GM21528 (cell line): ENCODE results near the gene PRG2.
"Not testable (repeated sequence)": the region's sequence is repeated elsewhere in the genome, so short reads cannot be mapped to it uniquely, and the experiment has no call there.

ENCODE experiments used
- ATAC-seq: cut with Tn5 transposase; IDR thresholded peaks from one replicate; pipeline ENCODE4 v1.9.1; 2021; ENCODE audit warnings: mild to moderate bottlenecking, moderate library complexity; ENCODE audit not compliant: unreplicated experiment, low FRiP score

PRG2 gene

DNA sequence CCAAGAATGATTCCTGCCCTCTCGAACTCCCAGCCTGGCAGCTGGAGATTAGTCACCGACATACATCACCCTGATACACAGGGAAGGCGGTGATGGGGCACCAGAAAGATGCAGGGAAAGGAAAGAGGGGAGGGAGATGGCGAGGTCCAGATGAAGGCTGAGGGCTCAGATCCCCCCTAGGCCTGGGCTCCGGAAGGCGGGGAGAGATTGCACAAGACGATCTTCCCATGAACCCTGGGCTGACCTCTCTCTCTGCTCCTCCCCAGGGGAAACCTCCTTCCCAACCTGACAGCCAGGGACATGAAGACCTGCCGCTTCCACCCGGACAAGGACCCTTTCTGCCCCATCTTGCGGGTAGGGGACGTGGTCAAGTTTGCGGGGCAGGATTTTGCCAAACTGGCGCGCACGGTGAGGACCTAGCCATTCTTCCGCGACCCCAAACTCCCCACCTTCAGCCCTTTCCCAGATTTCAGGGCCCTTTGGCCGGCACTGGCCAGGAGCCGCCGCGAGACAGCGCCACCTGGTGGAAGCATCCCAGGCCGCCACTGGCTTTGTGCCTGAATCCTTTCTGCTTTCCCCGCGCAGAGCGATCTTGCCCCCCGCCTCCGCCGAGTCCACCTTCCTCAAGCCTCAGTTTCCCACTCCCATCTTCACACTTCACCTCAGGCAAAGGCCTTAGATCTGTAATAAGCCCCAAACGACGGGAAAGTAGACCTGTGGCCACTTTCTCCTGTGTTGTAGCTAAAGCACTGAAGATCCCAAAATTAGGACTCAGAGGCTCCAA lies 40.8 kb downstream of the PRG2 start:
- no peak for ATAC-seq

DNA sequence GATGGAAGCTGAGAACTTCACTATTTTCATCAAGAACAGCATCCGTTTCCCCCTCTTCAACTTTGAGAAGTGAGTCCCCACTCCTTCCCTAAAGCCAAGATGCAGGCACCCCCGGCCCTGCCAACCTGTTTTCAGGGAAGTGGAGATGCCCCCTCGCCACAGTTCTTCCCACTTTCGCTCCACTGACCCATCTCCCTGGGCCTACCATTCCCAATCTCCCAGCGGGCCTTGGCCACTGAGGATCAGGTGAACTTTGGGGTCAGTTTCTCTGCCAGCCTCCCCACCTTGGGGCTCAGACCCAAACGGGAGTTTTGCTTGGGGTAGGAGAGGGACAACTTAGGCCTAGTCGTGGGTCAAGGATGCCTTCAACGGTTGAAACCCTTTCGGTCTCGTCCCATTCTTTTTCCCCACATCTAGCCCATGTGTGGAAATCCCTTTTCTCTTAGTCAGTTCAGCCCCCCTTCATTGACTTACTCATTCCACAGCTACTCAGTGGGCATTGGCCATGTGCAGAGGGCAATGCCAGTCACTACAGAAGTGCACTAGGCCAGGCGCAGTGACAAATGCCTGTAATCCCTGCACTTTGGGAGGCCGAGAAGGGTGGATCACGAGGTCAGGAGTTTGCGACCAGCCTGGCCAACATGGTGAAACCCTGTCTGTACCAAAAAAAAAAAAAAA lies 41.7 kb downstream of the PRG2 start:
- ATAC-seq = no peak

DNA sequence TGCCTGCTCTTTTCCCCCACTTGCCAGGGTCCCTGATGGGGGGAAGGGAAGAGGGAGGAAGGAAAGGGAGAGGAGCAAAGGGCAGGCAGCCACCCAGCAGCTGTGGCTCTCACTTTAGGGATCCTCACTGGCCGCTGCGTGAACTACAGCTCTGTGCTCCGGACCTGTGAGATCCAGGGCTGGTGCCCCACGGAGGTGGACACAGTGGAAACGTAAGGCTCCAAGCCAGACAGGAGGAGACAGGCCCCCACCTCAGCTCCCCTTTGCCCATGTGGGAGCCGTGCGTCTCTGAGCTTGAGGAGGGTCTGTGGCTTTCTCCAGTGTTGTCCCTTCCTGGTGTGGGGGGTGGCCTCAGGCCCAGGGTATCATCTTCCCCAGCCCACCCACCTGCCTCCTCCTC lies 42.4 kb downstream of the PRG2 start:
- ATAC-seq = no peak

DNA sequence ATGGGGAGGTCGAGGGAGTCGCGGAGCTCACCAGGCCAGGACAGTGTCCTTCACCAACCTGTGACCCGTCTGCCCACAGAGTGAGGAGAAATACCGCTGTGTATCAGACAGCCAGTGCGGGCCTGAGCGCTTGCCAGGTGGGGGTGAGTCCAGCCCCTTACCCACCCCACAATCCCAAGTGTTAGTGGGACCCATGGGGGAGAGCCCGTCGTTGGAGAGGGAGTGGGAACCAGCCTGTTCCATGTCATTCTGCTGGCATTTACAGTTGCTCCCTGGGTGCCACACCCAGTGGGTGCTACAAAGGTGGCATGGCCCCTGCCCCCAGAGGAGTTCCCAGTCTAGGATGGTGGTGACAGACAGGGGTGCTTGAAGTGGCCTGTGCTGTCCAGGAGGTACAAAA lies 43.1 kb downstream of the PRG2 start:
- ATAC-seq = no peak

DNA sequence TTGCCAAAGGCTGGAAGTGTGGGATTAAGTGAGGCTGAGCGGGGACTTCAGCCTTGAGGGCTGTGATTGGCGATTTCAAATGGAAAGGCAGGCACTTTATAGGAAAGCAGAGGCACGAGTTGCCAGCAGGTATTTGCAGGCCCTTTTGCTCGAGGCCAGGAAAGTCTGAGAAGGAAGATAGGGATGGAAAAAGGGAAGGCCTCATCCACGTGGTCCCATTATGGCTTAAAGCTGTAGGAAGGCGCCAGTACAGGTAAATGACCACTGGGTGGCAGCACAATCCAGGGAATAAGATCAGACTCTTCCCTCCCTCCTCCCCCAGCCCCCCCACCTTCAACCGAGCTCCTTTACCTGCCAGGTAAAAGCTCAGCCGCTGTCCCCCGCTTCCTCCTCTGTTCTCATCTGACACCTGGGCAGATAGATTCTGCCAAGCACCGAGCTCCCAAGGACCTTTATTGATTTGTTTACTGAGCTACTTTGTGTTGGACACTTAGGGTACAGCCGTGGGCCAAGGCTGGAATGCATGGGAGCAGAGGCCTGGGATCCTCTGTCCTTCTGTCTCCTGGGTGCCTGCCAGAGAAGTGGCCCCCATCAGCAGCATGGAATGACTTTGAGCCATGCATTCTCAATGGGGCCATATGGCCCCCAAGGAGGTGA lies 44.8 kb downstream of the PRG2 start:
- no peak for ATAC-seq

DNA sequence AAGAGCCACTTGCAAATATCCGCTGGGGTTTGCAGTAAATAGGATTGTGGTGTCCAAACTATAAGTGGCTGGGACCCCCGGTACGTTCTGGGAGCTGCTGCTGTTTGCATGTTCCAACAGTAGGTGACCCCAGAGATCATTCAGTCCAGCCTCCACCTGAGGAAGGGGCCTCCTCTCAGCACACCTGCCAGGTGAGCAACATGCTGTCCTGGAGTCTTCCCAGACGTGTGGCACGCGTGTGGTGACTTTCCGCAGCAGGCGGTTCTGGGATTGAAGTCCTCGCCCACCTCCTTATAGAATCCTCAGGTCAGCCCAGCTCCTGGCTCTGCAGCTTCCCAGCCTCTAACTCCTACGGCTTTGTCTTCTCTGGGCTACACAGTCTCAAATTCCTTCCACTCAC lies 45.6 kb downstream of the PRG2 start:
- no peak for ATAC-seq

DNA sequence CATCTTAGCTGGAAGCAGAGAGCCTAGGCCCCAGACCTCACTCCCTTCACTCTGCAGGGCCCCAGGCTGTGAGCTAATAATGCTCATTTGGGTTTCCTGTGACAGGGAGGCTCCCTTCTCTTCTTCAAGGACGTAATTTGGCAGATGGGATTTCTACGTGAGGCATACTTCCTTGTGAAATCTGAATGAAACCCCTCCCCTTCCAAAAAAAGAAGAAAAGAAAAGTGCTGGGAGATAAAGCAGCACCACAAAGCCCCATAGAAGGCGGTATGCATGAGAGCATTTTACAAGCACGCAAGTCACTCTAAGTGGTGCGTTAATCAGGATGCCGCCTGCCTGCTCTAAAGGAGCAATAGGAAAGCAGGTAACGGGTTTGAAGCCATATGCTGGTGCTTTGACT lies 46.6 kb downstream of the PRG2 start:
- no peak for ATAC-seq

DNA sequence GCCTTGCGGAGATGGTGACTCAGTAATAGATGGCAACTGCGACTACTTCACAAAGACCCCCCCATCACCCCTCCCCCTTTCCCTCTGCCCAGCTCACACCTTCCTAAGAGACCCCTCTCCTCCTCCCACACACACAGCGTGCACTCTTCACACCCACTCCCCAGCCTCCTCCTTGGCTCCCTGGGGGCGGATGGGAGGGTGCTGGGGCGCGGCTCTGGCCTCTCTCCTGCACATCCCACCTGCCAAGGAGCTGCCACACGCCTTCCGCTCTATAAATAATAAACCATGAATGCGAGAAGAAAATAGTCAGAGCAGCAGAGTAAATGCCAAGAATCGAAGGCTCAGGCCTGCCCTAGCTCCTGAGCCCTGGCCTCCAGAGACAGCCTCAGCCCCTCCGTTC lies 47.7 kb downstream of the PRG2 start:
- no peak for ATAC-seq

DNA sequence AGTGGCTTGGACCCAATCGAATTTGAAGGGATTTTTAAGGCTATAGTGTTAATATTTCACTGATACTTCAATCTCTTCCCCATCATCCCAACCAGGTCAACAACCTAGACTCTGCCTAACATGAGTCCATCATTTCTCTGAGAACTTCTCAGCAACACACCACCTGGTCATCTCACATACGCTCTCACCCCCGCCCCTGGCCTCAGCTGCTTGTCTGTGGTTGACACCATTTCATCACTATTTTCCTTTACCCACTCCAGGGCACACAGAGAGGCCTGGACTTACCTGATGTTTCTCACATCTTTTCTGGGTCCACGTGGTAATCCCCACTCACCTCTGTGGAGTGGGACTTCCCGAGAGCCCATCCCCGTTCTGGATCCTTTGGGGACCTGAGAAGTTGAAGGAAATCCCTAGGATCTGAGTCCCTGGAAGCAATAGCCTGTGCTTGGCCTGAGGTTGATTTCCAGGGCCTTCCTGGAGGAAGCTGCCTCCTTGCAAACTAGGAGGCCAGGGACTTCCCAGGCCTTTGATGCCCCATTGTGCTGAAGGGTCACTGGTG lies 49.1 kb downstream of the PRG2 start:
- ATAC-seq = no peak

DNA sequence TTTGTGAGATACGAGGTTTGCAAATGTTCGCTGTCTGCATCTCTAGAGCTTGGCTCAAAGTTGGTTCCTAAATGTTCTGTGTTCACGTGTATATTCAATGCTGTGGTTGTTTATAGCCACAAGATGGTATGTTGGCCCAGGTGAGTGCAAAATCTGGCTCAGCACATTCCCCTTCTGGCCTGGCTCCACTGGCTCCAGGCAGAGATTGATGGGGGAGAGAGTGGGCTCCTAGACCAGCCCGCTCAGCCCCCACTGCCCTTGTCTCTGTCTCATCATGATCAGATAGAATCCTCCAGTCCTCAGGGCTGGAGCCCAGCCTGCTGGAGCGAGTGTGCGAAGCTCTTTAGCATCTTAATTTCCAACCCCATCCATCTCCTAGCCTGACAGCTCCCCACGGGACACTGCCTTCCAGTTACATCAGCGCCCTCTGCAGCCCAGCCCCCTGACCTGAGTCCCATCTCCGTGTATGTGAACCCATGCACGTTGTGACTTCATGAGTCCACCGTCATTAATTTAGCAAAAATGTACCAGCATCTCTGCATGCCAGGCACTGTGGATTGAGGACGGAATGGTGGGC lies 50.3 kb downstream of the PRG2 start:
- ATAC-seq = no peak

DNA sequence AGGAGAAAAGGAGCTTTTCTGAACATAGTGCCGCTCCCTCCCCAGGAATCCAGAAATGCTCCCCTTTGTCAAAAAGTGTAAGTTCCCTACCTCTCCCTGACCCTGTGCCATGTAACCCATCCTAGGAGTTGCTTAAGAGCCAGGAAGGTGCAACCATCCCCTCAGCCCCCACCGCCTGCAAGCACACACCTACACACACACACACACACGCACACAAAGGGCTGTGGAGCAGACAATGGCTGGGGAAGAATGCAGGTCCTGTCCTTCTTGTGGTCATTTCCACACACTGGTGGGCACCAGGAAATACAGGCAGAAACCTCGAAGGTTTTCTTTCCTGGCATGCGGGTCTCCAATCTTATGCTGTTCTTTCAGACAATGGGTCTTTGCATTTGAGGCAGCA lies 51.1 kb downstream of the PRG2 start:
- no peak for ATAC-seq

DNA sequence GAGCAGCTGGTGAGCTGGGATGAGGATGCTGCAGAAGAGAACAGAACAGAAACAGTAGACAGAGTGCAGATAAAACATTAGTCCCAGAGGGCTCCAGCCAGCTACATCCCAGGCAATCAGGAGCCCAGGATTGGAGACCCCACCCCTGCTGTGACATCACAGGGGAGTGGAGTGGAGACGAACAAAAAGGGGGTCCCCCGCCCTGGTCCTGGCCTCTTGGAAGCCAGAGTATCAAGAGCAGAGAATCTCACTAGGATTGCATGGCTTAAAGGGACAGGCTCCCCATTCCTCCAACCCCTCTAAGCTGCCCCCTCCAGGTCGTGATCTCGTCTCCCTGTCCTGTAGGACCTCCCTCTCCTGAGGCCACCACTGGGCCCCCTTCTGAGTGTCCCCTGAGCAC lies 52.3 kb downstream of the PRG2 start, which contains the start of gene P2RX3:
P2RX3 (plus strand) TSS at position 211 of the 400 bp plus-strand sequence. CDS start 199 bp downstream, outside the sequence.
- ATAC-seq = no peak

DNA sequence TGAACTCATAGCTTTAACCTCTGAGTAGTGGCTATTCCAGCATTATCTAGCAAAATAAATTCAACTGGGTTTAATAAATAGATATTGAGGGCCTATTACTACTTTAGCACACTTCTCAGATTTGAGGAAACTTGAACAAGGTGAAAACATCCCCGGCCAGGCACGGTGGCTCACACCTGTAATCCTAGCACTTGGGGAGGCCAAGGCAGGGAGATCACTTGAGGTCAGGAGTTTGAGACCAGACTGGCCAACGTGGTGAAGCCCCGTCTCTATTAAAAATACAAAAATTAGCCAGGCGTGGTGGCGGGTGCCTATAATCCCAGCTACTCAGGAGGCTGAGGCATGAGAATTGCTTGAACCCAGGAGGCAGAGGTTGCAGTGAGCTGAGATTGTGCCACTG lies 53.6 kb downstream of the PRG2 start:
- ATAC-seq = not testable (repeated sequence)
